Heart left ventricle (tissue), 16 donors: ENCODE results near the gene DENND1C. TPM values are rescaled to one million over a fixed set of nuclear protein-coding genes. Genes with fewer than 3 reads are reported as not detected.

ENCODE experiments used
- ATAC-seq, 4 donors: fragments of 200-7000 bp; cut with Tn5 transposase; one replicate each; pipeline ENCODE4 v1.9.1; 2020 to 2022; ENCODE audit warnings: moderate library complexity in 4 of 4, mild to moderate bottlenecking in 3 of 4, moderate number of reproducible peaks in 1 of 4
- DNase-seq, 5 donors: peaks; one replicate each; pipeline ENCODE4 v3.0.0-alpha.2; 2020
- H3K27ac ChIP-seq, 12 donors: fragments of 200-600 bp; sonication (generic) in 4 of 12; one replicate each; pipeline versions ENCODE4 v1.5.0 to v1.8.0; 2016 to 2022; ENCODE audit warnings: mild to moderate bottlenecking in 2 of 12
- H3K27me3 ChIP-seq, 9 donors: fragments of 200-600 bp; sonication (generic) in 2 of 9; one replicate each; pipeline versions ENCODE4 v1.5.1 to v1.8.0; 2016 to 2022; ENCODE audit warnings: mild to moderate bottlenecking in 3 of 9
- H3K36me3 ChIP-seq, 9 donors: fragments of 200-600 bp; sonication (generic) in 2 of 9; one replicate each; pipeline versions ENCODE4 v1.5.0 to v1.8.0; 2018 to 2022; ENCODE audit warnings: mild to moderate bottlenecking in 2 of 9
- H3K4me1 ChIP-seq, 12 donors: fragments of 200-600 bp; sonication (generic) in 4 of 12; one replicate each; pipeline versions ENCODE4 v1.5.0 to v1.8.0; 2016 to 2022; ENCODE audit warnings: mild to moderate bottlenecking in 3 of 12
- H3K4me3 ChIP-seq, 12 donors: fragments of 200-600 bp; sonication (generic) in 4 of 12; one replicate each; pipeline versions ENCODE4 v1.5.0 to v1.8.0; 2017 to 2022; ENCODE audit warnings: mild to moderate bottlenecking in 9 of 12, moderate library complexity in 4 of 12
- H3K9me3 ChIP-seq, 12 donors: fragments of 200-600 bp; sonication (generic) in 4 of 12; one replicate each; pipeline versions ENCODE4 v1.5.0 to v1.8.0; 2016 to 2022; ENCODE audit warnings: mild to moderate bottlenecking in 1 of 12
- POLR2A ChIP-seq, 2 donors: fragments of 450-650 bp; IDR thresholded peaks; one replicate each; pipeline ENCODE4 v1.6.1; 2017; ENCODE audit warnings: antibody characterized with exemption in 2 of 2, mild to moderate bottlenecking in 2 of 2, moderate library complexity in 2 of 2
- WGBS, 4 donors: extraction: QIAGEN DNeasy Blood & Tissue Kit in 2 of 4; methylation state at CpG; one replicate each; pipeline versions ENCODE4 v1.1.5 to v1.1.7; 2013 to 2018; 5-methylcytosine and 5-hydroxymethylcytosine counted together
- intact Hi-C, 10 donors: fragments of 100-400 bp; cut with DNase I; formaldehyde crosslinking; loops; one replicate each; pipeline versions ENCODE4 v1.11.1 to v1.14.2; 2022
- polyA plus RNA-seq, 2 donors: library from polyadenylated mRNA; stranded (reverse); fragments of 200-250 nt; gene quantifications; one replicate each; pipeline ENCODE4 v1.2.3, GENCODE V29; 2013
- total RNA-seq, 9 donors: library from RNA; depleted of rRNA in 2 of 9; stranded (reverse); fragments of >200 nt in 2 of 9; fragmentation: NEBNext Ultra II Directional in 3 of 9; extraction: Animal tissue kit (Norgen Biotek cat#: 25700) in 3 of 9; gene quantifications; one replicate each; pipeline versions ENCODE4 v1.1.0 to v1.2.4, GENCODE V29; 2016 to 2023
- TF ChIP-seq, protein P1 (sequence below), 12 donors: fragments of 200-600 bp; sonication (generic) in 4 of 12; IDR thresholded peaks; one replicate each; pipeline versions ENCODE4 v1.5.0 to v1.8.0; 2018 to 2022; ENCODE audit warnings: antibody characterized with exemption in 12 of 12, mild to moderate bottlenecking in 5 of 12
- donor health status: ischemic (EF 13 %, LVEDD 7.1; RV severe dilation, severe dysfunction).
- donor health status: healthy with polysubstance abuse.
- donor health status: DM: no; HTN: yes; CAD: no.
- donor health status: DM: no; HTN: no; CAD: no.
- donor health status: ischemic (EF 25% LVEDD 6.9; RV normal size, moderate dysfunction).
- donor health status: ischemic (EF 25% LVEDD 5.7; RV mildly dilated, moderate dysfunction).
- donor health status: healthy.
- donor health status: DM: yes; HTN: yes; CAD: no.
- donor health status: ischemic (EF 35%, LVEDD 5.7; RV mildly dilated, moderate dysfunction).
- donor health status: nonischemic (EF 11% LVEDD 7.7; RV severe dilation, severe dysfunction).
- donor health status: DM: yes; HTN: yes; CAD: no.
- donor health status: PGD.
- donor health status: ischemic (EF 29% LVEDD 5.4; RV normal size, mild dysfunction).
- donor health status: nonischemic (EF 23%, LVEDD 6.1; RV moderate dilation, normal function).

DENND1C gene
- total and polyA plus RNA-seq, 11 donors: 0.17 to 9.5 (median 0.45) TPM

DNA sequence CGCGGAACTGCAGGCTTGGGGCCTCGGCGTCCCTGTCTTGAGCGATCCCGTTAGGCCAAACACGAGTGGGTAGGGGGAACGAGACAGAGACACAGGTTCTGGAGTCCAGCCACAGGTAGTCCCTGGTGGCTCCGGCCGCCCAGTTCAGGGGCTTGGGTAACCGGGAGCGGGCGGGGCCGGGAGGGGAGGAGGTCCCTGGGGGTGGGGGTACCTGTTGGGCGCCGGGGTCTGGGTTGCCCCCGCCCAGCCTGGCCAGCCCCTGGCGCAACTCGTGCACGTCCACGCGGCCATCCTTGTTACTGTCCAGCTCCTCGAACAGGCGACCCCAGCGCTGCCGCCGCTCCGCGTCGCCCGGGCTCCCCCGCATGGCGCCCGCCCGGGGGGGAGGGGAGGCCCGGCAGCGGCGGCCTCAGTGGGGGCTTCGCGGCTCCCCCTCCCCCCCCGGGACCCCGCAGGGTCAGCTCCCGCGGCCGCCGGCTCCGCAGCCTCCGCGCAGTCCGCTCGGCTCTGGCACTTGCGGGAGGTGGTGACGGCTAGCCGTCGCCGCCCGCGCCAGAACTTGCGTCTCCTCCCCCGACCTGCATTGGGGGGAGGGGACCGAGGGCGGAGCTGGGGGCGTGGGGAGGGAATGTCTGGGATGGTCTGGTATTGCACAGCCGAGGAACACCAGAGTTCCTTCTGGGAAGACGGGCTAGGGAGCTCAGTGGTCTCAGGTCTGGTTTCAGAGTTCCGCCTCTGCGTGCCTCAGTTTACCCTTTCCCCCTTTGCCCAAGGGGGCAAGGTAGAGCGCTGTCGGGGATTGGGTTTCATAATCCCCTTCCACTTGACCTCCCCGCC lies 22.1 kb downstream of the DENND1C start, which contains the start of gene SLC25A23:
TSS of gene SLC25A23 (minus strand) at position 531 of the 837 bp plus-strand sequence. CDS start at position 367, 164 bp downstream.
- DNase-seq: peak; percentile 62 to 86 (median 76)
- TF ChIP-seq, protein P1, sequence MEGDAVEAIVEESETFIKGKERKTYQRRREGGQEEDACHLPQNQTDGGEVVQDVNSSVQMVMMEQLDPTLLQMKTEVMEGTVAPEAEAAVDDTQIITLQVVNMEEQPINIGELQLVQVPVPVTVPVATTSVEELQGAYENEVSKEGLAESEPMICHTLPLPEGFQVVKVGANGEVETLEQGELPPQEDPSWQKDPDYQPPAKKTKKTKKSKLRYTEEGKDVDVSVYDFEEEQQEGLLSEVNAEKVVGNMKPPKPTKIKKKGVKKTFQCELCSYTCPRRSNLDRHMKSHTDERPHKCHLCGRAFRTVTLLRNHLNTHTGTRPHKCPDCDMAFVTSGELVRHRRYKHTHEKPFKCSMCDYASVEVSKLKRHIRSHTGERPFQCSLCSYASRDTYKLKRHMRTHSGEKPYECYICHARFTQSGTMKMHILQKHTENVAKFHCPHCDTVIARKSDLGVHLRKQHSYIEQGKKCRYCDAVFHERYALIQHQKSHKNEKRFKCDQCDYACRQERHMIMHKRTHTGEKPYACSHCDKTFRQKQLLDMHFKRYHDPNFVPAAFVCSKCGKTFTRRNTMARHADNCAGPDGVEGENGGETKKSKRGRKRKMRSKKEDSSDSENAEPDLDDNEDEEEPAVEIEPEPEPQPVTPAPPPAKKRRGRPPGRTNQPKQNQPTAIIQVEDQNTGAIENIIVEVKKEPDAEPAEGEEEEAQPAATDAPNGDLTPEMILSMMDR (IDR thresholded peaks at IDR 0.05): no peak
- TF ChIP-seq POLR2A (IDR thresholded peaks at IDR 0.05): no peak
- peaks cover 0 to 32% (median 8%) of the 10 kb centered on the region in 12 donors for H3K4me1 ChIP-seq
- H3K4me3 ChIP-seq: peak within 1 kb of the TSS; percentile 32 to 89 (median 78)
- H3K27ac ChIP-seq: peak within 1 kb of the TSS in 11 of 12 donors; percentile 55 to 91 (median 75)
- H3K9me3 ChIP-seq: peaks cover 0 to 8% (median under 1%) of the 10 kb centered on the region in 12 donors
- intact Hi-C loops: loop anchor here in 1 of 10 donors (1.0 kb wide), 1 partner anchor 34 kb away; no protein-coding TSS in a partner anchor
- peak; percentile 56 to 80 (median 78) for ATAC-seq
- peaks cover 0 to 17% (median 6%) of the 10 kb centered on the region in 9 donors for H3K36me3 ChIP-seq
- H3K27me3 ChIP-seq: peaks cover 11 to 20% (median 13%) of the 10 kb centered on the region in 9 donors
- WGBS, 4 donors: 1 to 7% (median 1%) methylated on average over 14 to 70 of the region's 70 CpGs

DNA sequence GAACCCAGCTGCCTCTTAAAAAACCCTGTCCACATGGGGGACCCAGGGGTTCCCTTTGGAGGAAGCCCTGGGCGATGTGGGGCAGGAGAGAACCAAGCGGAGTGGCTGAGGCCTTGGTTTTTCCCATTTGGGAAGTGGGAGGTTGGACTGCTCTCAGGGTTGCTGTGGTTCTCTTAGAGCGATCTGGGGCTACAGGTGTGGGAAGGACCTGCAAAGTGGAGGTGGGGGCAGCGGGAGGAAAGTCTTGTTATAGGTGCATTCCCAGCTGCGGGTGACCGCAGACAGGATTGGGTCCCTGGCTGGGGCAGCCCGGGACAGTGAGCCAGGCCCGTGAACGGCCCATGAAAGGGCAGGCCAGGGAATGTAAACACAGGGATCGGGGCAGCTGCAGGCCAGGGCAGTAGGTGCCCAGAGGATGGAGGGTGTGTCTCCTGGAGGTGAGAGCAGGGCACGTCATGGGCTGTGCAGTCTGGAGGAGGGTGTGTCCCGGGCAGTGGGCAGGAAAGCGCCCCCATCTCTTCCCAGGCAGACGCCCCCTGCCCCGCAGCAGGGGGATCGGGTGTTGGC lies 22.8 kb downstream of the DENND1C start:
- intact Hi-C loops: no loop called here
- Histone ChIP-seq H3K4me1 (peaks cover 0 to 26% (median 8%) of the 10 kb centered on the region in 12 donors), H3K9me3 (peaks cover 0 to 15% (median 7%) of the 10 kb centered on the region in 12 donors), H3K4me3 (peak overlapping the region; percentile 32 to 89 (median 78)), H3K27me3 (peaks cover 4 to 13% (median 6%) of the 10 kb centered on the region in 9 donors), H3K27ac (peak overlapping the region in 10 of 12 donors; percentile 24 to 91 (median 72)), H3K36me3 (peaks cover 2 to 24% (median 12%) of the 10 kb centered on the region in 9 donors)
- DNase-seq: peak in 1 of 5 donors; percentile 36
- ATAC-seq: no peak
- TF ChIP-seq, protein P1 (IDR thresholded peaks at IDR 0.05): no peak
- TF ChIP-seq POLR2A (IDR thresholded peaks at IDR 0.05): no peak
- 39 to 47% (median 40%) methylated on average over 16 of the region's 16 CpGs for WGBS, 4 donors

DNA sequence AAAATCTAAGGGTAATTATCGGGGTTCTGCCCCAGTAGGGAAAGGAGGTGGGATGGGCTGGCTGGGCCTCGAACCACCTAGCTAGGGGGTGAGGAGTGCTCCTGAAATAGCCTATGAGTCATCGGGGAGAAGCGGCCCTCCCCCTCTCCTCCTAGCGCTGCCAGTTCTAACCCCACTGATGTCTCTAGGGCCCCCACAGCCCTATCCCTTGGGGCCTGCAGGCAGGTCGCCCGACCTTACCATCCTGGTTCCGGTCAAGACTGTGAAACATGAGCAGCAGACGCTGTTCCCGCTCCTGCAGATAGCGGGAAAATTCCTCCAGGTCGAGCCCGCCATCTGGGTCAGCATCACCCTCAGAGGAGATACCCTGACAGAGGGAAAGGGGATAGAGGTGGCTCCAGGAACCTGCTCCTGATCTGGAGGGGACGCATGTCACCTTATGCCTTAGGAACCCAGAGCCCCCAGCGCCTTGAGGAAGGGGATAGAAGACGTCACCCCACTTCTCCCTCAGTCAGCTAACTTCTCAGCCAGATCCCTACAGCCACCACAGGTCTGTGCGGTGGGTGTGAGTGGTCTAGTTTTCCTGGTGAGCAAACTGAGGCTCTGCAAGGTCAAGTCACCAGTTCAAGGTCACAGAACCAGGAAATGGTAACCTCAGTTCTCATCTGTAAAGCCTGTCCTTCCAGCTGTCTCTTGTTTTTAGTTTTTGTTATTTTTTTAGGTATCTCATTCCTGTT lies 23.5 kb downstream of the DENND1C start:
- whole genome bisulfite sequencing, 4 donors: 75 to 83% (median 79%) methylated on average over 15 to 17 of the region's 17 CpGs
- DNase-seq (no peak), ATAC-seq (no peak)
- Histone ChIP-seq H3K36me3 (peaks cover 3 to 29% (median 16%) of the 10 kb centered on the region in 9 donors), H3K9me3 (peaks cover 0 to 21% (median 9%) of the 10 kb centered on the region in 12 donors), H3K4me3 (peak overlapping the region in 9 of 12 donors; percentile 69 to 89 (median 77)), H3K27ac (peak overlapping the region in 2 of 12 donors; percentile 75 to 84), H3K27me3 (peaks cover 0 to 7% (median 0%) of the 10 kb centered on the region in 9 donors), H3K4me1 (peaks cover 0 to 26% (median 8%) of the 10 kb centered on the region in 12 donors)
- intact Hi-C loops: no loop called here
- no peak for TF ChIP-seq POLR2A (IDR thresholded peaks at IDR 0.05)
- TF ChIP-seq, protein P1 (IDR thresholded peaks at IDR 0.05): no peak
